Raji (cell line): ENCODE measurements around the gene FAM81A.

Experiments used
- POLR2A ChIP-seq: IDR thresholded peaks from 2 replicates; pipeline ENCODE4 v1.6.1; 2011; ENCODE audit warnings: low read depth, low read length, control low read depth; ENCODE audit not compliant: insufficient read depth

The FAM81A gene

GRCh38 chr15:59416816-59417215 lies 21.2 kb upstream of the FAM81A start:
- no peak for TF ChIP-seq POLR2A

- TF ChIP-seq POLR2A = no peak
Observed at GRCh38 chr15:59419170-59419569, 18.8 kb upstream of the FAM81A start.

- no peak for TF ChIP-seq POLR2A
Observed at GRCh38 chr15:59420108-59420507, 17.9 kb upstream of the FAM81A start.

- no peak for TF ChIP-seq POLR2A
Observed at GRCh38 chr15:59420986-59421618, 16.9 kb upstream of the FAM81A start.

GRCh38 chr15:59424616-59425015 lies 13.4 kb upstream of the FAM81A start:
- no peak for TF ChIP-seq POLR2A

- no peak for TF ChIP-seq POLR2A
Observed at GRCh38 chr15:59432389-59432788, 5.6 kb upstream of the FAM81A start.

- TF ChIP-seq POLR2A = no peak
Observed at GRCh38 chr15:59434481-59434880, 3.5 kb upstream of the FAM81A start.

- TF ChIP-seq POLR2A = no peak
Observed at GRCh38 chr15:59436774-59437141, 1.2 kb upstream of the FAM81A start.

GRCh38 chr15:59437142-59437816 lies 707 bp upstream of the FAM81A start:
- TF ChIP-seq POLR2A = no peak

GRCh38 chr15:59438625-59439290 lies 772 bp downstream of the FAM81A start:
- TF ChIP-seq POLR2A = no peak

- TF ChIP-seq POLR2A = no peak
Observed at GRCh38 chr15:59439576-59439975, 1.6 kb downstream of the FAM81A start.

GRCh38 chr15:59443341-59444072 lies 5.5 kb downstream of the FAM81A start:
- no peak for TF ChIP-seq POLR2A

- TF ChIP-seq POLR2A = no peak
Observed at GRCh38 chr15:59444081-59444835, 6.3 kb downstream of the FAM81A start.

GRCh38 chr15:59444980-59445545 lies 7.1 kb downstream of the FAM81A start:
- TF ChIP-seq POLR2A = no peak
